HepG2 (cell line): ENCODE measurements around the gene FLAD1. TPM values are rescaled to one million over a fixed set of nuclear protein-coding genes. Genes with fewer than 3 reads are reported as not detected.
A peak's percentile ranks its signal among the peaks of the same experiment; 100 is the strongest.

ENCODE experiments used
- ATAD3A ChIP-seq: sonication (generic); formaldehyde crosslinking; IDR thresholded peaks from 2 replicates; pipeline ENCODE4 v1.4.0; 2020; ENCODE audit warnings: missing genetic modification reagents
- ATRX ChIP-seq: sonication (generic); formaldehyde crosslinking; IDR thresholded peaks from 2 replicates; pipeline ENCODE4 v1.4.0; 2020; ENCODE audit warnings: missing genetic modification reagents, borderline replicate concordance
- CCAR2 ChIP-seq: fragments of 200-400 bp; formaldehyde crosslinking; optimal IDR thresholded peaks from 2 replicates; pipeline ENCODE3; 2018; ENCODE audit warnings: low read depth, mild to moderate bottlenecking, low read length, moderate library complexity
- DR1 ChIP-seq: sonication (generic); formaldehyde crosslinking; IDR thresholded peaks from 2 replicates; pipeline ENCODE4 v1.8.0; 2021; ENCODE audit warnings: mild to moderate bottlenecking, missing genetic modification reagents, inconsistent platforms
- EZH2 ChIP-seq: conservative IDR thresholded peaks from 2 replicates; pipeline ENCODE4 v1.6.1; 2012; ENCODE audit warnings: mild to moderate bottlenecking, low read depth, low read length, moderate library complexity
- GATA4 ChIP-seq: sonication (generic); IDR thresholded peaks from 2 replicates; pipeline ENCODE4 v1.6.1; 2016; ENCODE audit warnings: antibody characterized with exemption, low read depth, borderline replicate concordance
- HNF4A ChIP-seq: sonication (generic); formaldehyde crosslinking; IDR thresholded peaks from 2 replicates; pipeline ENCODE4 v1.4.0; 2020; ENCODE audit warnings: missing genetic modification reagents
- JUNB ChIP-seq: sonication (generic); formaldehyde crosslinking; IDR thresholded peaks from 2 replicates; pipeline ENCODE4 v1.8.0; 2022; ENCODE audit warnings: missing genetic modification reagents, mild to moderate bottlenecking, borderline replicate concordance
- JUND ChIP-seq: sonication (generic); formaldehyde crosslinking; IDR thresholded peaks from 2 replicates; pipeline ENCODE4 v1.8.0; 2022; ENCODE audit warnings: mild to moderate bottlenecking, missing genetic modification reagents
- KDM5B ChIP-seq: sonication (generic); formaldehyde crosslinking; IDR thresholded peaks from 2 replicates; pipeline ENCODE4 v1.4.0; 2020; ENCODE audit warnings: missing genetic modification reagents, mild to moderate bottlenecking, borderline replicate concordance
- KLF11 ChIP-seq: IDR thresholded peaks from 2 replicates; pipeline ENCODE4 v1.6.1; 2016; ENCODE audit warnings: missing compliant biosample characterization
- KLF9 ChIP-seq: IDR thresholded peaks from 2 replicates; pipeline ENCODE4 v1.6.1; 2016; ENCODE audit warnings: low read depth
- NFRKB ChIP-seq: fragments of 450-650 bp; IDR thresholded peaks from 2 replicates; pipeline ENCODE4 v1.6.1; 2017
- NRL ChIP-seq: sonication (generic); formaldehyde crosslinking; IDR thresholded peaks from 2 replicates; pipeline ENCODE4 v1.5.0; 2020; ENCODE audit warnings: missing genetic modification reagents, mild to moderate bottlenecking, moderate library complexity, borderline replicate concordance
- PRDM4 ChIP-seq: sonication (generic); formaldehyde crosslinking; IDR thresholded peaks from 2 replicates; pipeline ENCODE4 v1.9.0; 2021; ENCODE audit warnings: missing genetic modification reagents, borderline replicate concordance
- SMARCE1 ChIP-seq: fragments of 450-650 bp; IDR thresholded peaks from 2 replicates; pipeline ENCODE4 v1.6.1; 2017; ENCODE audit warnings: borderline replicate concordance
- SMC3 ChIP-seq: IDR thresholded peaks from 2 replicates; pipeline ENCODE4 v1.6.1; 2011; ENCODE audit warnings: low read length, improper control_type of control experiment
- SRY ChIP-seq: sonication (generic); formaldehyde crosslinking; IDR thresholded peaks from 2 replicates; pipeline ENCODE4 v1.8.0; 2022; ENCODE audit warnings: mild to moderate bottlenecking, missing genetic modification reagents
- TARDBP ChIP-seq: sonication (generic); formaldehyde crosslinking; IDR thresholded peaks from 2 replicates; pipeline ENCODE4 v1.8.0; 2022; ENCODE audit warnings: mild to moderate bottlenecking, missing genetic modification reagents
- TBX3 ChIP-seq: fragments of 450-650 bp; IDR thresholded peaks from 2 replicates; pipeline ENCODE4 v1.6.1; 2017; ENCODE audit warnings: antibody characterized with exemption, mild to moderate bottlenecking, inconsistent platforms, borderline replicate concordance
- TCF7 ChIP-seq: sonication (generic); IDR thresholded peaks from 2 replicates; pipeline ENCODE4 v1.6.1; 2016; ENCODE audit warnings: antibody characterized with exemption, low read depth
- TGIF2 ChIP-seq: IDR thresholded peaks from 2 replicates; pipeline ENCODE4 v1.6.1; 2016; ENCODE audit warnings: control low read depth, missing compliant biosample characterization
- THAP11 ChIP-seq: IDR thresholded peaks from 2 replicates; pipeline ENCODE4 v1.6.1; 2016; ENCODE audit warnings: missing biosample characterization, missing genetic modification reagents
- U2AF2 ChIP-seq: fragments of 200-400 bp; formaldehyde crosslinking; IDR thresholded peaks from 2 replicates; pipeline ENCODE4 v1.6.1; 2017; ENCODE audit warnings: low read depth, mild to moderate bottlenecking, low read length
- ZBTB7A ChIP-seq: sonication (generic); formaldehyde crosslinking; IDR thresholded peaks from 2 replicates; pipeline ENCODE4 v1.8.0; 2022; ENCODE audit warnings: mild to moderate bottlenecking, missing genetic modification reagents
- ZFP82 ChIP-seq: sonication (generic); formaldehyde crosslinking; IDR thresholded peaks from 2 replicates; pipeline ENCODE4 v1.5.1; 2020; ENCODE audit warnings: mild to moderate bottlenecking, missing genetic modification reagents, borderline replicate concordance
- ZFX ChIP-seq: sonication (generic); formaldehyde crosslinking; IDR thresholded peaks from 2 replicates; pipeline ENCODE4 v1.4.0; 2020; ENCODE audit warnings: mild to moderate bottlenecking, low read depth, missing genetic modification reagents, moderate library complexity
- ZNF598 ChIP-seq: sonication (generic); formaldehyde crosslinking; IDR thresholded peaks from 2 replicates; pipeline ENCODE4 v1.5.1; 2020; ENCODE audit warnings: mild to moderate bottlenecking, missing genetic modification reagents, borderline replicate concordance
- ZNF615 ChIP-seq: sonication (generic); formaldehyde crosslinking; IDR thresholded peaks from 2 replicates; pipeline ENCODE4 v1.5.0; 2020; ENCODE audit warnings: mild to moderate bottlenecking, missing genetic modification reagents, borderline replicate concordance
- ZNF772 ChIP-seq: sonication (generic); formaldehyde crosslinking; IDR thresholded peaks from 2 replicates; pipeline ENCODE4 v1.5.0; 2020; ENCODE audit warnings: mild to moderate bottlenecking, missing genetic modification reagents
- ZNF782 ChIP-seq: sonication (generic); formaldehyde crosslinking; IDR thresholded peaks from 2 replicates; pipeline ENCODE4 v1.4.0; 2020; ENCODE audit warnings: missing genetic modification reagents, mild to moderate bottlenecking, borderline replicate concordance
- ZNF850 ChIP-seq: sonication (generic); formaldehyde crosslinking; conservative IDR thresholded peaks from 2 replicates; pipeline ENCODE4 v1.9.0; 2021; ENCODE audit warnings: mild to moderate bottlenecking, missing genetic modification reagents
- ZNF878 ChIP-seq: sonication (generic); formaldehyde crosslinking; IDR thresholded peaks from 2 replicates; pipeline ENCODE4 v1.8.1; 2023; ENCODE audit warnings: mild to moderate bottlenecking, missing genetic modification reagents, moderate library complexity
- polyA plus RNA-seq, 8 experiments: library from polyadenylated mRNA; depleted of rRNA in 3 of 8; stranded (reverse) in 7 of 8; unstranded in 1 of 8; fragments of >200 nt; fragmentation: Illumina TruSeq in 4 of 8; extraction: Trizol in 4 of 8; gene quantifications; 2 replicates each; pipeline versions ENCODE4 v1.2.1 to v1.2.3, GENCODE V29; 2011 to 2016; ENCODE audit warnings: low read depth in 4 of 8, missing spikeins in 1 of 8, mixed read lengths in 1 of 8; ENCODE audit not compliant: insufficient read depth in 1 of 8
- total RNA-seq, 5 experiments: library from RNA; depleted of rRNA; stranded (reverse); fragments of >200 nt; fragmentation: Illumina TruSeq; extraction: Trizol; gene quantifications; 2 replicates each; pipeline ENCODE4 v1.2.3, GENCODE V29; 2016; ENCODE audit warnings: low read depth in 1 of 5

The FLAD1 gene
- total and polyA plus RNA-seq, 2 of the 13 experiments (the other 11 are each of a cell fraction or from before 2014, with no cell fraction given): 25.9 to 32.8 TPM

GRCh38 chr1:154973344-154974101 is 9.6 kb upstream of the FLAD1 start (continued):
- TF ChIP-seq PRDM4 (CRISPR knock-in tag): no peak
- no peak for TF ChIP-seq JUND (CRISPR knock-in tag)
- no peak for TF ChIP-seq NRL (CRISPR knock-in tag)
- TF ChIP-seq SMC3: no peak
- no peak for TF ChIP-seq U2AF2
- peak; percentile 98 for TF ChIP-seq KLF9
- no peak for TF ChIP-seq SRY
- no peak for TF ChIP-seq NFRKB
- TF ChIP-seq ZNF850: no peak
- TF ChIP-seq DR1 (CRISPR knock-in tag): peak; percentile 67; the same call in 1 of the 2 replicates
- TF ChIP-seq TCF7: no peak
- TF ChIP-seq EZH2: no peak
- no peak for TF ChIP-seq ZNF598 (CRISPR knock-in tag)
- TF ChIP-seq ATAD3A (CRISPR knock-in tag): no peak
- TF ChIP-seq ZBTB7A (CRISPR knock-in tag): no peak
- no peak for TF ChIP-seq ATRX (CRISPR knock-in tag)
- no peak for TF ChIP-seq ZNF782
- TF ChIP-seq THAP11 (CRISPR knock-in tag): no peak
- no peak for TF ChIP-seq ZNF878 (CRISPR knock-in tag)
- no peak for TF ChIP-seq TBX3
- TF ChIP-seq ZNF772 (CRISPR knock-in tag): no peak
- TF ChIP-seq TARDBP (CRISPR knock-in tag): no peak
- TF ChIP-seq ZFP82 (CRISPR knock-in tag): no peak; the same call in 1 of the 2 replicates
- TF ChIP-seq GATA4: no peak; the same call in 1 of the 2 replicates
- no peak for TF ChIP-seq JUNB (CRISPR knock-in tag)
- TF ChIP-seq ZFX: peak; percentile 51
- TF ChIP-seq CCAR2: no peak
- no peak for TF ChIP-seq KLF11 (CRISPR knock-in tag)
- TF ChIP-seq ZNF615 (CRISPR knock-in tag): peak; percentile 32; the same call in 1 of the 2 replicates
- TF ChIP-seq TGIF2 (CRISPR knock-in tag): peak; percentile 82
- TF ChIP-seq KDM5B (CRISPR knock-in tag): no peak
- TF ChIP-seq HNF4A (CRISPR knock-in tag): peak; percentile 84
- no peak for TF ChIP-seq SMARCE1
